Epidermal melanocyte (primary cell): ENCODE measurements around the gene UXS1.

Source experiments
- DNase-seq: peaks from one replicate; pipeline ENCODE4 v3.0.0; 2011; ENCODE audit warnings: low spot score; ENCODE audit not compliant: insufficient read length

UXS1 gene

DNA sequence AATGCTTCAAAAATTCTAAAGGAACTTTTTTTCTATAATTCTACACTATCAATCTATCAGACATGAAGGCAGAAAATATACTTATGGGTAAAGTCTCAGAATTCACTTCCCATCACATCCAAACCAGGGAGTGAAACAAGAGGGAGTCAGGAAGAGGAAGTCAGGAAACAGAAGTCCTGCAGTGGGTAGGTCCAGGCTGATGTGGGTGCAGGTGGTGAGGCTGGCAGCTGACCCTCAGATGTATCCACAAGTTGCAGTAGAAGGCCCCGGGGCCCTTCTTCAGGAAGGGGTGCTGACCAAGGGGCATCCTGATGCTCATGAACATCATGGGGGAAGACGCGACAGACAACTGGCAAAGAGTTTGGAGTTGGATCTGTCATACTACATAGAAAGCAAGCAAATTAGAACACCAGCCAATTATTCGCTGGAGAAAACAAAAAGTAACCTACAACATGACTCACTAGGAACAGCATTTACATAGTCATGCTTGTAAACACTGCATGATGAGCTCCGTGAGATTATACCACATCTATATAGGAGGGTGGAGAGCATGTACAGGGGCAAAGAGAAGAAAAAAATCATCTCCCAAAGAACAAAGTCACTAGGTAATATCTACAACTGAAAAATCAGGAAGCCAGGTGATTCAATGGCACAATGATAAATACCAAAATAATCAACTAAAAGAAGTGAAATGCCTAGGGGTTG is 4.2 kb downstream of the UXS1 start:
- no peak for DNase-seq

DNA sequence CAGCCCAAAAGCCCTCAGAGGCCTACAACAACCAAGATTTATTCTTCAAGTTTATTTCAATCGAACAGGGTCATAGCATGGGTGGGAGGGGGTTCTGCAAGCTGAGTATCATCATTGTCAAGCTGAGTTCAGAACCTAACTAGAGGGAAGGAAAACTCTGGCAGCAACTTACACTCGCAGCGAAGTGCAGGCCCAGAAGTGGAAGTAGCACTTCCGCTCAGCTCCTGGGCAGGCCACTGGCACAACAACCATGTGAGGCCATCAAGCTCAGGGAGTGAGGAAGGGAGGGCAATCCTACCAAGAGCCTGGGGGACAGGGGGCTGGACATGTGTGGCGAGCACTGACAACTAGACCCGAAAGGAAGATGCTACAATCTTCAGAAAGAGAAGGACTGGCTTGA is 4.8 kb downstream of the UXS1 start:
- no peak for DNase-seq

DNA sequence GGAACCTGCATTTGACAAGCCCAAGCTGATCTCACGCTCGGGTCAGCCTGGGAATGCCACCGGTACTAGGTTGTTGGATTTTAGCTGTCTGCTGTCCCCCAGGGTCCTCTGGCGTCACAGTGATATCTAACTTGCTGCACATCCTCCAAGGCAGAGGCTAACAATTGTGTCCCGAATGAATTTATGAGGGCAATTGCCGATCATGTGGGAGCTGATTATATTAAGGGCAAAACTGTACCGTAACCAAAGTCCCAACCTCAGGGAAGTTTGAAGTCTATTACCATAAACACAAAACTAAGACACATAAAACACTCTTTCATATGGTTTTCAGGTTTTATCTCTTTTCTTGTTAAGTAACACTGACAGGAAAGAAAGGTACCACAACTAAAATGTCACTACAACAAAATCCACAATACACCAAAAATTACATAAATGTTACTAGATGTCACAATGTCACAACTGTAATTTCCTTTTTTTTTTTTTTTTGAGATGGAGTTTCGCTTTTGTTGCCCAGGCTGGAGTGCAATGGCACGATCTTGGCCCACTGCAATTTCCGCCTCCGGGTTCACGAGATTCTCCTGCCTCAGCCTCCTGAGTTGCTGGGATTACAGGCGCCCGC is 6.7 kb downstream of the UXS1 start:
- DNase-seq = no peak

DNA sequence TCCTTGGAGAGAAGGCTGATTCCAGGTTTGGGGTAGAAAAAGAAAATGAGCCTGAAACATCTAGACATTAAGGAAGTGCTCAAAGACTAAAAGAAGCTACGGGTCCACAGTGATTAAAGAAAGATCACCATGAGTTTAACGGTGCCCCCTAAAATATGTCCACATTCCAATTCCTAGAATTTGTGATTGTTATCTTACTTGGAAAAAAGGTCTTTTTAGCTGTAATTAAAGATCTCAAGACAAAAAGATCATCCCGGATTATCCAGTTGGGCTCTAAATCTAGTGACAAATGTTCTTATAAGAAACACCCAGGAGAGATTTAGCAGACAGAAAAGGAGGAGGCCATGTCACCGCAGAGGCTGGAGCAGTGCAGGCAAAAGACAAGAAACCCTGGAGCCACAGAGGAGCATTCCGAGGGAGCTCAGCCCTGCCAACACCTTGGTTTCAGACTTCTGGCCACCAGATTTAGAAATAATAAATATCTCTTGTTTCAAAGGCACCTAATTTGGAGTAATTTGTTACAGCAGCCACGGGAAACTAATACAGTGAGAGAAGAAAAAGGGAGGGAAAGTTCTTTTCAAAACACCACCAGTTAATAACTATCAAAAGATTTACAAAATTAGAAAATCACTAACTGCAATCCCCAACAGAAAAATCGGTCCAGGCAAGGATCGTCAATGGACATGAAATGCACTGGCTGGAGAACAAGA is 8.5 kb downstream of the UXS1 start:
- DNase-seq = no peak

DNA sequence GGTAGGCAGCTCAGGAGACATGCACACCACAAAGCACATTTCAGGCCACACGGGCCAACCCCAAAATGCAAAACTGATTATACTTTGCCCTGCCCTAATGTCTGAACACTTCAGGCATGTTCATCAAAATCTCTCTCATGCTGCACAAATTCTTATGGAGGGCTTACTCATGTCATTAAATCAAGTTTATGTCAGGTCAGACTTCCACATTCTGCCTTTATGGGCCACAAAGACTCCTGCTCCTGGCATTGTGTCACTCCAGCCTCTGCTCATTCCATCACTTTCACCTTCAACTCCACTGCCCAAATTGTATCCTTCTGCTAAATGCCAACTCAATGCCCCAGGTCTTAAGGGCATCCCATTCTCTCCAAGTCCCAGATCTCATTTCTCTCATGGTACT is 9.2 kb downstream of the UXS1 start:
- no peak for DNase-seq

DNA sequence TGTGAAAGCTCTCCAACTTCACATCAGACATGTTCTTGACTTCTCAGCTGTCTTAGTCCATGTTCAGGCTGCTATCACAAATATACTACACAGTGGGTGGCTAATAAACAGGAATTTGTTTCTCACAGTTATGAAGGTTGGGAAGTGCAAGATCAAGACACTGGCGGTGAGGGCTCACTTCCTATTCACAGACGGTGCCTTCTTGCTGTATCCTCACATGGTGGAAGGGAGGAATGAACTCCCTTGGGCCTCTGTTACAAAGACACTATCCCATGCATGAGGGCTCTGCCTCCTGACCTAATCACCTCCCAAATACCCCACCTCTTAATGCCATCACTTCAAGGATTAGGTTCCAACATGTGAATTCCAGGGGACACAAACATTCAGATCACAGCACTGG is 9.7 kb downstream of the UXS1 start:
- DNase-seq = no peak

DNA sequence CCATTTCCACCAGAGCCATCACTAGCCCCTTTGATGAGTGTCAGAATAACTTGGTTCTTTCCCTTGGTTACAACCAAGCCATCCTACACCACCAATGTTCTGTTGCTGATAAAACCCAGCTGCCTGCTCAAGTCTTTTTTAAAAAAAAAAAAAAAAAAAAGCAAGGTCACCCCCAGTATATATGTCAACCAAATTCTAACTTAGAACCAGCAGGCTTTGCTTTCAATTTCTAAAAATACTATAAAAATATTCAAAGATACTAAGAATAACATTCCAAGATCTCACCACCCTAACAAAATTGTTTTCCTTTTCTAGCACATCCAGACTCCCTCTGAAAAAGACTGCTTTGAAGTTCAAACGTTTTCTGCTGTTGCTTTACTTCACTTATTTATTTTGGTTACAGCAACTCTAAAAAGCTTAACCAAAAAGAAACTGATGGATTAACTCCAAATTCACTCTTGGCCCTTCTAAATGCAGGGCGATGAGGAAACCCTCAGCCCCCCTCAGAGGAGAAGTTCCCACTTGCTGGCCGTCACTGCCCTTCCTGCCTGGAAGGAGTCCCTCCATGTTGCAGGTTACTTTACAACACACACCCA is 10.9 kb downstream of the UXS1 start:
- DNase-seq = no peak

DNA sequence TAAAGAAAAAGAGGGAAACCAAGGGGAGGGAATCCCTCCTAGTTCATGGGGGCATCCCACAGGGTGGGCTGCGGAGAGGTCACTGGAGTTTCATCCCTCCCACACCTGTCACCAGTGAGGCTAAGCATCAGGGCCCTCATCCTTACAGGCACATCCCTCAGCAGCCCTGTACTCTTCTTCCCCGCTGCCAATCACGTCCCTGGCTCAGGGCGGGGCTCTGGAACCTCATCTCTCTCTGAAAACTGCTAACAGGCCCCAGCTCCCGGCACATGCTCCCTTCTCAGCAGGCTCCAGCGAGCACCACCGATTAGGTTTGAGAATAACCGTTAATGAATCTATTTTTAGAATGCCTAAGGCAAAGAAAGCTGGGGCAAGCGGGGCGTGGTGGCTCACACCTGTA is 13.0 kb downstream of the UXS1 start:
- no peak for DNase-seq

DNA sequence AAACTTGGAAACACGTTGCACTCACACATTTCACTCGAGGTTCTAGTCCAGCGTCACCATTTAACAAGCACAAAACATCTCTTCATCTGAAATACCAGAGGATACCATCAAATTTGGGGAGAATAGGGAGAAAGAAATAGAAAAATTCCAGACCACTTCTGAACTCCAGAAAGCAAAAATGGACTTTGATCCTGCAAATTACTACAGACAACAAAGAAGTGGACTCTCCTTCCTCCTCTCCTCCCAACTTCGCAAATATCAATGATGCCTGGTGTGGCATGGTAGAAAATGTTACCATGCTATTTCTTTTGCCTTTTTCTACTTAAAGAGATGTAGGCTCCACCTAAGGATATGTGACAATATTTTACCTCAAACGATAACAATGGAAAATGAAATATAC is 13.5 kb downstream of the UXS1 start:
- DNase-seq = no peak

DNA sequence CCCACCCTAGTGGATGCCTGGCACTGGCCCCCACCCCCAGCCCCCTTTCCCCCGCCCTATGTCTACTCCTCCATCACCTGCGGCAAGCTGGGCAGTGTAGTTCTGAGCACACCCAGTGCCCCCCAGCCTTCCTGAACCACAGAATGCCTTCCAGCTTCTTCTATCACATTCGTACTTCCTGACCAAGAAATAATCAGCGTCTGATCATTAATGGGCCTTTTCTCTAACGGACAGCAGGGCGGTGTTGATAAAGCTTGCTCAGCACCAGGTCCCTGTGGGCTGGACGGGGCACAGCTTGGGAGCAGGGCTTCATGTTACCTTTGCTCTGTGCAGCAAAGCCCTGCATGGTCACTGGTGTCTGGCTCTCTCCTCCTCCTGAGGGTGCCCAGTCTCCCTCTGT is 15.4 kb downstream of the UXS1 start:
- DNase-seq = no peak

DNA sequence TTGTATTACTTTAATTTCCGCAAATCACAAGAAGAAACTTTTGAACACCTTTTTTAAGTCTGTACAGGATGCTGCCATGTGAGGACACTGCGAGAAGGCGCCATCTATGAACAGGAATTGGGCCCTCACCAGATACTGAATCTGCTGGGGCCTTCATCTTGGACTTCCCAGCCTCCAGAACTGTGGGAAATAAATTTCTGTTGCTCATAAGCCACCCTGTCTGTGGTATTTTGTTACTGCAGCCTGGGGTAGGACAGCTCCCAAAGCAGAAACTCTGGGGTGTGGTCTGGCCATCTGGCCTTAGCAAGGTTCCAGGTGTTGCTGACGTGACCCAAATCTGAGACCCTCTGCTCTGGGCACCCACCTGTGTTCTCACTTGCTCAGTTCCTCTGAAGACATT is 16.5 kb downstream of the UXS1 start:
- DNase-seq = no peak

DNA sequence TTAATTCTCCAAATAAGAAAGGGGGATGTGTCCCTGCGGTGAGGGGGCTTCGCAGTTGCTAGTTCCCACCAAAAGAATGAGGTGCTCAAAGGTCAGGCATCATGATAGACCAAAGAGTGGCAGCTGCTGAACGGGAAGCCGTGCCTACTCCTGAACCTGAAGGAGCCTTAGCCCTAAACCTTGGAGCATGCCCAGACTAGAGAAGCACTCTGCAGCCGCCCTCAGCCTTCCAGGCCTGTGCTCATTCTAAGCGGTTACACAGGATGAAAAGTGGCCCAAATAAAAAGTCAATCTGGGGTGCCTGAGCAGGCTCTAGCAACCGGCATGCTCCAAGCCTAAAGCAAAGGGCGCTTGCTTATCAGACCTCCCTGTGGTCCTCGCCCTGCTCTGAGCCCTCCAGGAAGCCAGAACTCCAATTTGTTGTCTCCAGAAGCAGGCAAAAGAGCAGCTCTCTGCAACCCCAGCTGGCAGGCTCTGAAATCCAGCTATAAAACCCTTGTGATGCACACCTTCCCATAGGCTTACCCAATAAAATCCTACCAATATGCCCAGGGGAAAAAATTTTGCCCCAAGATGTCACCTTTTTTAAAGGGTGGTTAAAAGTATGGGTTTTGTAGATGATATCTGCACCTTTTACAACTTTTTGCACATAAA is 17.5 kb downstream of the UXS1 start:
- no peak for DNase-seq

DNA sequence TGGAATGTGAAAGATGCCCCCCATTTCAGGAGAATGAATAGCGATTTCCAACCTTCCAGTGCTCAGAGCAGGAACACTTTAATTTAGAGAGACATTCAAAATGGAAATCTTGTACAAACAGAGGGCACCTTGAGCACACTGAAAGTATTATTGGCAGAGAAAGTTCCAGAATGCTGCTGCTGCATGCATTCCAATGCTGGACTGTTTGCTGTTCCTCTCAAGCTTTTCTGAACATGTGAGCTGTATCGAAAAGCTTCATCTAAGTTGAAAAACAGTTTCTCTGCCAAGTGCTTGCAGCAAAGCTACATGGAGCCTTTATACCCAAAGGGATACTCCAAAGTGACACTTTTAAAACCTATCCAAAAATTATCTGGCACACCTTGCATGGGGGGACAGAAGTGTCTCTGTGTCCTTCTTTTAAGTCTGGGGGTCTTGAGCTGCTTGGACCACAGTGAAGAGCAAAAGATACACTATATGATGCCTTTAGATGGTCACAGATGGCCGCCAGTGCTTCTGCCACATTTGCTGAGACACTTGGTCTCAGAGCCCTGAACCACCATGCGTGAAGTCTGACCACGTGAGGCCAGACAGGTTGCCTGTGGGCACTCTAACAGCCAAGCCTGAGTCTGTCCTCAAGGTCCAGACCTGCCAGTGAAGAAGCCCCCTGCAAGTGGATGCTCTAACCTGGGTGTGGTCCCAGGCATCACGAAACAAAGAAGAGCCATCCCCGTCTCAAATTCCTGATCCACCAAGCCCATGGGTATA is 18.8 kb downstream of the UXS1 start:
- no peak for DNase-seq

DNA sequence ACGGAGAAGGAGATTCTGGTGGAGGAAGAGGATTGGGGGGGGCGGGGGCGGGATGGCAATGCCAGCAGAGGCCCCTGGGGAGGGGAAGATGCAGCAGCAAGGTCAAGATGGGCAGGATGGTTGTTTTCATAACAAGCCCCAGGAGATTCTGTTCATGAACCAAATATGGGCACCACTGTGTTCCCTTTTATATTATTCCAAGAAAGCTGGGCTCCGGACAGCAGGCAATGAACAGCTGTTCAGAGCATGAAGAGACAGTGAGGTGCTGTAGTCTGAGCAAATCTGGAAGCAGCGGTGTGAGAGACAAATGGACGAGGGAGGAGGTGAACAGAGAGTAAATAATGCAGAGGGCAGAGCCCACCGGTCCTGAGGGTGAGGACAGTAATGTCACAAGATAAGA is 20.0 kb downstream of the UXS1 start:
- no peak for DNase-seq

DNA sequence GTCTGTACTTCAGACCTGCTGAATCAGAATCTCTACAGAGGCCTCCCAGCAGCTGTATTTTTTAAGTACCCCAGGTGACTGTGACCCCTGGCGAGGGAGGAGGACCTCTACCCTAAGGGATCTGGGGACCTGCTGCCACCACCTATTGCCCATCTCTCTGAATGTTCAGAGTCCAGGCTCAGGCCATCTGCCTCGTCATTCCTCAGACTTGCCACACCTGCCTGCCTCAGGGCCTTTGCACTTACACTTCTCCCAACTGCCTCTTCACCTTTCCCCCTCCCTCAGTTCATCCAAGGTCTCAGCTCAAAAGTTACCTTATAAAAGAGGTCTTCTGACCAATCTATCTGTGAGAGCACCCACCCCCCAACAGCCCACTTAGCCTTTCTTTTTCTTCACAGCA is 21.5 kb downstream of the UXS1 start:
- no peak for DNase-seq

DNA sequence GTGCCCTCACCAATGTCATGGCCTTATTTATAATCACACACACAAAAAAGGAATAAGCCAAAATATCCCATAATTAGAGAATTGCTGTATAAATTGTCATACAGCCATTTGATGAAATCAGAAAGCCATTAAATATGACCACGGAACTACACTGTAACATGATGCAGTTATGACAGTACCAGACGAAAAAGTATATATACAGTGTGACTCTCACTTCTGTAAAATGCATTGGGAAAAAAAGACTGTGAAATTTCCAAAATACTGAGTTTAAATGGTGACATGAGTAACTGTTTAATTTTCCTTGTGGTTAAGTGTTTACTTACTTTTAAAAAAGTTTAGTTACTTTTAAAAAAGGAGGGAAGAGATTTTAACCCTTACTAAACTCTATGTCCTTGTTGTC is 25.4 kb downstream of the UXS1 start:
- DNase-seq = no peak

DNA sequence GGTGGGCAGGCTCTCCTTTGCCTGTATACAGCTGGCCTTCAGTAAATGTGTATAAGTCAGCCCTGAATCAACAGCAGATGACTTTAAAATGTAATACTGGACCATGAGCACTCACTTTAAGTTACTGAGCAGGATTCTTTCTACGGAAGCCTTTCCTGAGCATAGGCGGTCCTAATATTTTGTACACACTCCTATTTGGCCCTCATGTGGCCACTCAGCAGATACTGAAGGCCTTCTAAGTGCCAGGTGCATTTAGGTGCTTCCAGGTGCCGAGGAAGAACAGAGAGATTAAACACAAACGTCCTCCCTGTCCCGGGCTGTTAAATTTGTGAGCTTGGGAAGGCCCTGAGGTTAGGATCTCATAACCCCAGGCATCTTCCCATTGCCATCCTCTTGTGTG is 27.0 kb downstream of the UXS1 start:
- no peak for DNase-seq

DNA sequence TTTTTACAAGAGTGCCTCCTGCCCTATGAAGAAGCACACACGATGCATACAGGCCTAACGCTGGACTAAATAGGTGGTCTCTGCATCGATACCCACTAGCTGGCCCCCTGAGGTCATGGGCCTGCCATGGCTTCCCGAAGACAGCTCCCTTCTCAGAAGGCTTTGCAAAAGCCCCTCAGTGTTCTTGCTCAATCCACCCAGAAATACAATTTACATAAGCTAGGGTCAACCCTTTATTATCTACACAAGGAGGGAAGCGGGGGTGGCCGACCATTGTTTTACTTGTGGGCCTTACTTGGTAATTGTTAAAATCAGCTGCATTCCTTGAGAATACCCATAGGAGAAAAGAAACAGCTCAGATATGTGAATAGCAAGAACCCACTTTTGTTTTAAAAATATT is 28.5 kb downstream of the UXS1 start:
- no peak for DNase-seq

DNA sequence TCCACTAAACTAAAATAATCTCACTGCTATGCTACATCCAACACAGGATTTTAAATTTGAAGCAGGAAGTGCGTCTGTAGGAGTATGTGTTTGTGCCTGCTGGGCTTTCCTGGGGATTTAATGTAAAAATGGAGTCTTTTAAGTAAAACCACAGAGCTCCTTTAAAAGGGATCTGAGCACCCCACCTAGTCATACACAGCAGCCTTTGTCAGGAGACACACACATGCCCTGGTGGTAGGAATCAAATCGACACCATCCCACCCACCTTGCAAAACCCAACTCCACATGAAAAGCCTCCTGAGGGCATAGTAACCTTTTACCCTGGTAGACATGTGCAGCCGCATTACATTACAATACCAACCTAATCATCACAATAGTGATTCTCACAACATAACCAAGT is 29.1 kb downstream of the UXS1 start:
- no peak for DNase-seq

DNA sequence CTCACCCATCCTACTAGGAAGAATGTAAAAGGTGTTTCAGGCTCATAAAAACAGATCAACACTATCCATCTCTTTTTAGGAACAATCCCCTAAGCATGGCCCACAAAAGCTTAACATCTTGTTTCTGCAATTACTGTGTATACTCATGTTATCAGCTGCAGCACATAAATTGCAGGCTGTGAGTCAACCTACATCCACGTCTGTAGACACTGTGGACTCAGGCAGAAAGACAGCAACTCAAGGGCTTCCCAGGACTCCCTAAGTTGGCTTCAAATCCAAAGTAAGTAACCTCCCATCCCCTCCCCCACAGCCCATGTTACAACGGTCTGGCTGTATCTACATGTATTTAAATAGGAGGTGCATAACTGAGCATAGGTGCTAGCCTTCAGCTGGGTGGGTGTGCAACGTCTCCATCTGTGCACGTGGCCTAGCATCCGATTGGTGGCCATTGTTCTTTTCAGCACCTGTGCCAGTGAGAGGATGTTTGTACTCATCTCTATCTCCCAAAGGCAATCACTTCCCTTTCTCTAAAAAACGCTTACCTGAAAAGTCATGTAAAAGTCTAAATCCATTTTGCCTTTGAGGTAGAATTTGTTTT is 30.1 kb downstream of the UXS1 start:
- DNase-seq = no peak
